Testis (tissue), 3 donors: ENCODE results near the gene PRUNE2. TPM values are rescaled to one million over a fixed set of nuclear protein-coding genes. Genes with fewer than 3 reads are reported as not detected.

Experiments
- DNase-seq: peaks from one replicate; pipeline ENCODE4 v3.0.0-alpha.2; 2019
- H3K27ac ChIP-seq, 2 donors: fragments of 200-600 bp; sonication (generic); one replicate each; pipeline ENCODE4 v1.5.1; 2019
- H3K27me3 ChIP-seq: fragments of 200-600 bp; sonication (generic); one replicate; pipeline ENCODE4 v1.5.1; 2019
- H3K36me3 ChIP-seq: fragments of 200-600 bp; sonication (generic); one replicate; pipeline ENCODE4 v1.5.1; 2017; ENCODE audit warnings: low read depth; ENCODE audit errors: missing control alignments
- H3K4me1 ChIP-seq: fragments of 200-600 bp; sonication (generic); one replicate; pipeline ENCODE4 v1.5.1; 2019
- H3K4me3 ChIP-seq, 2 donors: fragments of 200-600 bp; sonication (generic); one replicate each; pipeline ENCODE4 v1.5.1; 2017 to 2019
- H3K9me3 ChIP-seq: fragments of 200-600 bp; sonication (generic); one replicate; pipeline ENCODE4 v1.5.1; 2017
- POLR2A ChIP-seq: fragments of 450-650 bp; IDR thresholded peaks from one replicate; pipeline ENCODE4 v1.6.1; 2017; ENCODE audit warnings: antibody characterized with exemption, mild to moderate bottlenecking, moderate library complexity
- WGBS, 2 donors: methylation state at CpG; one replicate each; pipeline ENCODE4 v1.1.5; 2018; 5-methylcytosine and 5-hydroxymethylcytosine counted together
- intact Hi-C: fragments of 100-400 bp; cut with DNase I; formaldehyde crosslinking; loops from one replicate; pipeline ENCODE4 v1.15.1; 2023; ENCODE audit warnings: low total_unique reads
- polyA plus RNA-seq: library from polyadenylated mRNA; stranded (reverse); fragments of 350-450 nt; fragmentation: Illumina TruSeq; extraction: RNeasy Lipid Tissue Mini Kit (QIAGEN cat#74804); gene quantifications from one replicate; pipeline ENCODE4 v1.2.3, GENCODE V29; 2014; ENCODE audit warnings: low read depth, low replicate concordance; ENCODE audit not compliant: insufficient read depth
- total RNA-seq, 2 donors: library from RNA; depleted of rRNA; stranded (reverse); fragments of >200 nt; gene quantifications; one replicate each; pipeline ENCODE4 v1.2.3, GENCODE V29; 2016
- TF ChIP-seq, protein P1 (sequence below), 3 experiments: fragments of 450-650 bp in 2 of 3; fragments of 200-600 bp in 1 of 3; sonication (generic) in 1 of 3; IDR thresholded peaks; one replicate each; pipeline ENCODE4 v1.5.1; 2016 to 2019; ENCODE audit warnings: antibody characterized with exemption in 3 of 3, mild to moderate bottlenecking in 2 of 3, moderate library complexity in 1 of 3

PRUNE2 gene
- total and polyA plus RNA-seq, 3 donors from 2014 or later, result 15.8 to 19.3 (median 17.2) TPM

DNA sequence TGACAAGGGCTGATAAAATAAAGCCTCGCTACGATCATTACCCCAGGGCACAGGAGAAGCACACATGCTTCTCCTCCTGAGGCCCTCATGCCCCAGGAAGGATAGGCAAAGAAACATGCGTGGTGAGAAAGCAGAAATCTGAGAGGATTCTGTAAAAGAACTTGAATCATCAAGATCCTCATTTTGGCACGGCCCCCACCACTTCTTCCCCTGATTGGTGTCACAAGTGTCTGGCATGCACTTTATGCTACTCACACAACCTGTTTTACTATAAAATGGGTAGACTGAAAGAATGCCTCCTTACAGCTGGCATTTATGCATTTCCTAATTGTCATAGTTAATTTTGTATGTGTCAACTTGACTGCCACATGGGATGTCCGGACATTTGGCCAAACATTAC, 109.6 kb downstream of the PRUNE2 start:
- no peak for DNase-seq
- Histone ChIP-seq H3K4me3 (no peak overlapping the region), H3K27me3 (no peaks in the 10 kb centered on the region), H3K27ac (no peak overlapping the region), H3K36me3 (no peaks in the 10 kb centered on the region), H3K9me3 (no peaks in the 10 kb centered on the region), H3K4me1 (no peaks in the 10 kb centered on the region)
- TF ChIP-seq, protein P1, sequence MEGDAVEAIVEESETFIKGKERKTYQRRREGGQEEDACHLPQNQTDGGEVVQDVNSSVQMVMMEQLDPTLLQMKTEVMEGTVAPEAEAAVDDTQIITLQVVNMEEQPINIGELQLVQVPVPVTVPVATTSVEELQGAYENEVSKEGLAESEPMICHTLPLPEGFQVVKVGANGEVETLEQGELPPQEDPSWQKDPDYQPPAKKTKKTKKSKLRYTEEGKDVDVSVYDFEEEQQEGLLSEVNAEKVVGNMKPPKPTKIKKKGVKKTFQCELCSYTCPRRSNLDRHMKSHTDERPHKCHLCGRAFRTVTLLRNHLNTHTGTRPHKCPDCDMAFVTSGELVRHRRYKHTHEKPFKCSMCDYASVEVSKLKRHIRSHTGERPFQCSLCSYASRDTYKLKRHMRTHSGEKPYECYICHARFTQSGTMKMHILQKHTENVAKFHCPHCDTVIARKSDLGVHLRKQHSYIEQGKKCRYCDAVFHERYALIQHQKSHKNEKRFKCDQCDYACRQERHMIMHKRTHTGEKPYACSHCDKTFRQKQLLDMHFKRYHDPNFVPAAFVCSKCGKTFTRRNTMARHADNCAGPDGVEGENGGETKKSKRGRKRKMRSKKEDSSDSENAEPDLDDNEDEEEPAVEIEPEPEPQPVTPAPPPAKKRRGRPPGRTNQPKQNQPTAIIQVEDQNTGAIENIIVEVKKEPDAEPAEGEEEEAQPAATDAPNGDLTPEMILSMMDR (IDR thresholded peaks at IDR 0.05), result no peak
- no peak for TF ChIP-seq POLR2A
- WGBS, 2 donors, result 86 to 90% methylated on average over 5 of the region's 5 CpGs
- intact Hi-C loops, result no loop called here

DNA sequence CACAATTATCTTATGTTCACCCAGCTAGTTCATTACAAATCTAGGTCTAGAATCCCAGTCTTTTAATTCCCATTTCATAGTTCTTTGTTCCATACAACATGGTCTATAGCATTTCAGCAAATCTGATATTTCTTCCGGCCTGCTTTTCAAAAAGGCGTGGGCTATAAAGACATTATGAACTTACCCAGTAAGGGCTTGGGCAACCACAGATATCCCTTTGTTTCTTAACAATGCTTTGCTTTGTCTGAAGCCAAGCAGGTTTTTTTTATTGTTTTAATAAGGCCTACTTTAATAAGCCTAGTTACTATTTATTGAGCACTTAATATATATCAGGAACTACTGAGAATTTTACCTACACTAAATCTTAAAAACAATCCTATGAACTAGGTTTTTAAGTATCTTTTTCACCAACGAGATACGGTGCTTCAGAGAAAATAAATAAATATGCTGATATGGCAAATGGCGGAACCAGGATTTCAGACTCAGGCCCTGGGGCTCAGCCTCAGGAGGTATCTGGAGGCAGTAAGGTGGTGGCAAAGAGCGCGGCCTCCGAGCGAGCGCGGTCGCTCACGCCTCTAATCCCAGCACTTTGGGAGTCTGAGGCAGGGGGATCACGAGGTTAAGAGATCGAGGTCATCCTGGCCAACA, 112.0 kb downstream of the PRUNE2 start:
- no peaks in the 10 kb centered on the region for H3K27me3 ChIP-seq
- no peak for DNase-seq
- H3K27ac ChIP-seq, result no peak overlapping the region
- no peaks in the 10 kb centered on the region for H3K36me3 ChIP-seq
- intact Hi-C loops, result no loop called here
- no peaks in the 10 kb centered on the region for H3K4me1 ChIP-seq
- H3K4me3 ChIP-seq, result no peak overlapping the region
- TF ChIP-seq, protein P1 (IDR thresholded peaks at IDR 0.05), result no peak
- no peak for TF ChIP-seq POLR2A
- no peaks in the 10 kb centered on the region for H3K9me3 ChIP-seq
- WGBS, 2 donors, result 93 to 95% methylated on average over 15 of the region's 15 CpGs

DNA sequence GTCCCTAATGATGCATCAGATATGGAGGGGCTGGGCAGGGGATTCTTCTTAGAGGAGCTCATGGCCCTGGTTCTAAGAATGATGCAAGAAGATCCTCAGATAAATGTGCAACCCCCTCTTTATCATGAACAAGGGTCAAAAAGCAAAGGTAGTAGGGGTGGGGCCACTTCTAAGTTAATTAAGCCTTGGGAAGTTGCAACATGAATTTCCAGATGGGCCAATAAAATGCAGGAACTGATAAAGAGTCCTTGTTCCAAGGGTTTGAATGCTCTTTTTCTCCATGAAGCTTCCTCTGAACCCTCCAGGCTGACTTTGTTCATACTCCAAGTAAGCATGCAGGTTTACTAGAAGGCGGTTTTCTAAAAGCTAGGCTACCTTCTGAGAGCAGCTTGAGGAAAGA, 116.1 kb downstream of the PRUNE2 start:
- DNase-seq, result no peak
- H3K27me3 ChIP-seq, result no peaks in the 10 kb centered on the region
- TF ChIP-seq POLR2A, result no peak
- TF ChIP-seq, protein P1 (IDR thresholded peaks at IDR 0.05), result no peak
- no peaks in the 10 kb centered on the region for H3K4me1 ChIP-seq
- no peak overlapping the region for H3K4me3 ChIP-seq
- no peaks in the 10 kb centered on the region for H3K36me3 ChIP-seq
- 91 to 100% methylated on average over 1 of the region's 1 CpG for WGBS, 2 donors
- H3K9me3 ChIP-seq, result no peaks in the 10 kb centered on the region
- intact Hi-C loops, result no loop called here
- no peak overlapping the region for H3K27ac ChIP-seq

DNA sequence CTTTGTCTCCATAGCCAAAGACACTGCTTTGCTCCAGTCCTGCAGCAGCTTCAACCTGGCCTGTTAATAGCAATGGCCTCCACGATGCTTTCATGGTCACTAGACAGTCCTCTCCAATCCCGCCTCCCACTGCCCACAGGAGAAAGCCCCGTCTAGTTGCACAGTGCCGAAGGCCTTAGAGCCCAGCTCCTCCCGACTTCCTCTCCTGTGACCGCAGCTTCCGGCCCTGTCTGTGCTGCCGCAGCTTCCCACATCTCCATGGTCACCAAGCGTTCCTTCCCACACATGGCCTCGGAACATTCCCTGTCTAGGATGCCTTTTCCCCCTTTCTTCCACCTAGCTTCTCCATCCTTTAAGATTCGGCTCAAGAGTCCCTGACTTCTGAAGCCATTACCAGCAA, 118.2 kb downstream of the PRUNE2 start:
- intact Hi-C loops, result no loop called here
- Histone ChIP-seq H3K27me3 (no peaks in the 10 kb centered on the region), H3K27ac (no peak overlapping the region), H3K9me3 (no peaks in the 10 kb centered on the region), H3K4me3 (no peak overlapping the region), H3K36me3 (no peaks in the 10 kb centered on the region), H3K4me1 (no peaks in the 10 kb centered on the region)
- 79 to 86% methylated on average over 11 of the region's 11 CpGs for WGBS, 2 donors
- TF ChIP-seq POLR2A, result no peak
- TF ChIP-seq, protein P1 (IDR thresholded peaks at IDR 0.05), result no peak
- DNase-seq, result no peak

DNA sequence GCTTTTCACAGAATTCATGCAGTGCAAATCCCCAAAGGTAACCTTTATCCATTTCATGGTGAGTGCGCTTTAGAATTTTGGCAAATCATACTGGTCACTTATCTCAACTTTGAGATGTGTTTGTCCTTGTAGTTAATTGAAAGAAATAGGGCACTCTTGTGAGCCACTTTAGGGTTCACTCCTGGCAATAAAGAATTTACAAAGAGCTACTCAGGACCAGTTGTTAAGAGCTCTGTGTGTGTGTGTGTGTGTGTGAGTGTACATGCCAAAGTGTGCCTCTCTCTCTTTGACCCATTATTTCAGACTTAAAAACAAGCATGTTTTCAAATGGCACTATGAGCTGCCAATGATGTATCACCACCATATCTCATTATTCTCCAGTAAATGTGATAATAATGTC, 120.4 kb downstream of the PRUNE2 start:
- TF ChIP-seq, protein P1 (IDR thresholded peaks at IDR 0.05), result no peak
- TF ChIP-seq POLR2A, result no peak
- no peak overlapping the region for H3K4me3 ChIP-seq
- H3K27ac ChIP-seq, result no peak overlapping the region
- 72 to 88% methylated on average over 1 of the region's 1 CpG for WGBS, 2 donors
- H3K36me3 ChIP-seq, result no peaks in the 10 kb centered on the region
- H3K4me1 ChIP-seq, result no peaks in the 10 kb centered on the region
- no peaks in the 10 kb centered on the region for H3K27me3 ChIP-seq
- intact Hi-C loops, result no loop called here
- no peak for DNase-seq
- H3K9me3 ChIP-seq, result no peaks in the 10 kb centered on the region
